Neuronal stem cell (in vitro differentiated cells): ENCODE results near the gene BRD1.

Source experiments
- DNase-seq: peaks from one replicate; pipeline ENCODE4 v3.0.0-alpha.2; 2013; ENCODE audit warnings: low spot score
- H2AFZ ChIP-seq: one replicate; pipeline ENCODE4 v1.6.1; 2013; ENCODE audit warnings: mild to moderate bottlenecking, low read length, inconsistent platforms
- H2AK5ac ChIP-seq: 2 replicates; pipeline ENCODE4 v1.6.1; 2013; ENCODE audit warnings: low read depth, mild to moderate bottlenecking, inconsistent platforms, low read length, moderate library complexity, mixed read lengths
- H2BK120ac ChIP-seq: 2 replicates; pipeline ENCODE4 v1.6.1; 2013; ENCODE audit warnings: low read depth, mild to moderate bottlenecking, inconsistent platforms, low read length, moderate library complexity, mixed read lengths
- H2BK12ac ChIP-seq: one replicate; pipeline ENCODE4 v1.6.1; 2013; ENCODE audit warnings: low read length, inconsistent platforms
- H2BK15ac ChIP-seq: 2 replicates; pipeline ENCODE4 v1.6.1; 2013; ENCODE audit warnings: mild to moderate bottlenecking, low read length, inconsistent platforms, mixed read lengths
- H2BK5ac ChIP-seq: one replicate; pipeline ENCODE4 v1.6.1; 2013; ENCODE audit warnings: inconsistent platforms, mild to moderate bottlenecking, low read length, moderate library complexity
- H3K14ac ChIP-seq: one replicate; pipeline ENCODE4 v1.6.1; 2013; ENCODE audit warnings: low read length, inconsistent platforms
- H3K18ac ChIP-seq: 2 replicates; pipeline ENCODE4 v1.6.1; 2013; ENCODE audit warnings: low read length, inconsistent platforms
- H3K23ac ChIP-seq: 2 replicates; pipeline ENCODE4 v1.6.1; 2013; ENCODE audit warnings: low read depth, mild to moderate bottlenecking, mixed read lengths, low read length, inconsistent platforms; ENCODE audit not compliant: poor library complexity
- H3K27ac ChIP-seq: replicated peaks from 3 replicates; pipeline ENCODE4 v1.5.1; 2013; ENCODE audit warnings: low read length, inconsistent platforms
- H3K27me3 ChIP-seq, 3 experiments: 2 replicates each; pipeline ENCODE4 v1.6.1; 2013; ENCODE audit warnings: low read length in 3 of 3, mild to moderate bottlenecking in 2 of 3, inconsistent platforms in 1 of 3, low read depth in 1 of 3, mixed read lengths in 1 of 3, moderate library complexity in 1 of 3; ENCODE audit not compliant: control insufficient read depth in 3 of 3, insufficient read depth in 3 of 3
- H3K36me3 ChIP-seq, 2 donors: replicated peaks in 1 of 2; 2 replicates each; pipeline ENCODE4 v1.6.1; 2013; ENCODE audit warnings: low read length in 2 of 2; ENCODE audit not compliant: control insufficient read depth in 2 of 2, insufficient read depth in 2 of 2
- H3K4ac ChIP-seq: 2 replicates; pipeline ENCODE4 v1.6.1; 2013; ENCODE audit warnings: inconsistent platforms, mild to moderate bottlenecking, low read length, moderate library complexity
- H3K4me1 ChIP-seq, 2 donors: 1 replicate in 1 of 2; 2 replicates in 1 of 2; pipeline ENCODE4 v1.6.1; 2013; ENCODE audit warnings: low read length in 2 of 2, low read depth in 1 of 2; ENCODE audit not compliant: control insufficient read depth in 2 of 2, insufficient read depth in 1 of 2
- H3K4me2 ChIP-seq: one replicate; pipeline ENCODE4 v1.6.1; 2013; ENCODE audit warnings: mild to moderate bottlenecking, low read length, inconsistent platforms; ENCODE audit not compliant: insufficient read depth, poor library complexity, severe bottlenecking
- H3K4me3 ChIP-seq, 2 donors: 2 replicates each; pipeline ENCODE4 v1.5.1; 2013; ENCODE audit warnings: low read length in 2 of 2, mild to moderate bottlenecking in 2 of 2, inconsistent platforms in 1 of 2, moderate library complexity in 1 of 2
- H3K79me1 ChIP-seq: one replicate; pipeline ENCODE4 v1.6.1; 2013; ENCODE audit warnings: low read depth, mild to moderate bottlenecking, inconsistent platforms, low read length, moderate library complexity
- H3K9ac ChIP-seq: one replicate; pipeline ENCODE4 v1.6.1; 2013; ENCODE audit warnings: mild to moderate bottlenecking, low read depth, low read length, inconsistent platforms; ENCODE audit not compliant: poor library complexity
- H3K9me3 ChIP-seq, 2 donors: replicated peaks in 1 of 2; 2 replicates each; pipeline versions ENCODE3 to v1.6.1; 2013; ENCODE audit warnings: low read length in 2 of 2, mild to moderate bottlenecking in 2 of 2, inconsistent platforms in 1 of 2, low read depth in 1 of 2, mixed read lengths in 1 of 2, moderate library complexity in 1 of 2; ENCODE audit not compliant: control insufficient read depth in 2 of 2, insufficient read depth in 1 of 2
- H4K8ac ChIP-seq: one replicate; pipeline ENCODE4 v1.6.1; 2013; ENCODE audit warnings: low read depth, mild to moderate bottlenecking, inconsistent platforms, low read length, moderate library complexity
- H4K91ac ChIP-seq: one replicate; pipeline ENCODE4 v1.6.1; 2013; ENCODE audit warnings: low read length, low read depth, mild to moderate bottlenecking, inconsistent platforms; ENCODE audit not compliant: poor library complexity
- WGBS, 2 donors: extraction: QIAGEN DNeasy Blood & Tissue Kit; methylation state at CpG; one replicate each; pipeline ENCODE4 v1.1.7; 2013; ENCODE audit warnings: missing lambda C conversion rate in 2 of 2, mixed read lengths in 1 of 2; ENCODE audit not compliant: insufficient read length in 2 of 2, insufficient replicate concordance in 1 of 2; ENCODE audit errors: extremely low coverage in 2 of 2; 5-methylcytosine and 5-hydroxymethylcytosine counted together

Gene BRD1

DNA sequence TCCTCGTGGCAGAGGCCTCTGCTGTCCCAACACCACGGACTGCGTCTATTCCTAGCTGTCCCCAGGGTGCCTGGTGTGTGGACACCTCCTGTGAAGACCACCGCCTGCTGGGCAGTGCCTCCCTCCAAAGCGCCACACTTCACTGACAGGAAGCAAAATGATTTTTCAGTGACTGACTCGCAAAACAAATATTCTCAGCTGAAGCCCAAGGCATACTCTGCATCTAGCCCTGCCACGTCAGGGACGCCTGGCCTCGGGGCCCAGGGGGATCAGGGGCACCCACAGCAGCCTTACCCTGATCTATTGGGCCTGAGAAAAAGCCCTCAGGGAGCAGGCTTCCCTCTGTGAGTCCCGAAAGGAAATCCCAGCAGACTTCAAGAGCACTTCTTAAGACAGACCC lies 2.2 kb downstream of the BRD1 start:
- Histone ChIP-seq H2BK12ac (no peak overlapping the region), H4K8ac (no peak overlapping the region), H3K4me1 (peaks cover 9 to 11% of the 10 kb centered on the region in 2 donors), H3K4me2 (no peak overlapping the region), H3K27me3 (no peaks in the 10 kb centered on the region), H3K9ac (no peak overlapping the region), H3K9me3 (peaks cover 2 to 13% of the 10 kb centered on the region in 2 donors), H3K27ac (no peak overlapping the region), H4K91ac (no peak overlapping the region), H3K79me1 (peaks cover 26% of the 10 kb centered on the region), H2AFZ (no peak overlapping the region), H2BK5ac (no peak overlapping the region), H3K14ac (no peak overlapping the region), H3K18ac (no peak overlapping the region), H2BK15ac (no peak overlapping the region), H2AK5ac (no peak overlapping the region), H3K36me3 (peaks cover 38 to 55% of the 10 kb centered on the region in 2 donors), H3K4me3 (peak overlapping the region in 1 of 2 donors; percentile 63), H3K4ac (no peak overlapping the region), H3K23ac (no peak overlapping the region), H2BK120ac (no peak overlapping the region)
- no CpG with 5 or more reads among the region's 10 CpGs for WGBS, 2 donors
- no peak for DNase-seq

DNA sequence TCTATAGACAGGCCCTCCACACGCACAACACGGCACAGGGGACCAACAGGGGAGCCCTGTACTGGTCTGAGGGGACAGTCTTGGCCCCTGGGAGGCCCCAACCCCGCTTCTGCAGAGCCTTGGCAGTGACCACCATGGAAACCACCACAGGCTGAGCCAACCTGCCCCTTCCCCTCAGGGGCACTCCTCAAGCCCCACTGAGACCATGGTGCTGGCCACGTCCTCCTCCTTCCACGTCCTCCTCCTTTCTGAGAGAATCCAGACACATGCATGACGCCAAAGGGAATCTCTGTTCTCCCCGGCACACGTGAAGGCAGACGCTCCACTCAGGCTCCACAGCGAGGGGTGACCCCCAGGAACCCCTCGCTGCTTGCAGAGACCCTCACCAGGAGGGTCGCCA lies 2.7 kb downstream of the BRD1 start:
- Histone ChIP-seq H3K9me3 (peaks cover 2 to 13% of the 10 kb centered on the region in 2 donors), H3K23ac (no peak overlapping the region), H3K27me3 (no peaks in the 10 kb centered on the region), H3K27ac (no peak overlapping the region), H2AK5ac (no peak overlapping the region), H3K9ac (no peak overlapping the region), H3K4me1 (peaks cover 9 to 11% of the 10 kb centered on the region in 2 donors), H3K4ac (no peak overlapping the region), H3K79me1 (peaks cover 28% of the 10 kb centered on the region), H2BK12ac (no peak overlapping the region), H2AFZ (no peak overlapping the region), H2BK5ac (no peak overlapping the region), H4K91ac (no peak overlapping the region), H3K18ac (no peak overlapping the region), H3K4me3 (peak overlapping the region in 1 of 2 donors; percentile 32), H3K4me2 (no peak overlapping the region), H3K14ac (no peak overlapping the region), H2BK15ac (no peak overlapping the region), H2BK120ac (no peak overlapping the region), H4K8ac (no peak overlapping the region), H3K36me3 (peaks cover 42 to 60% of the 10 kb centered on the region in 2 donors)
- DNase-seq: no peak
- WGBS, 2 donors: no CpG with 5 or more reads among the region's 12 CpGs

DNA sequence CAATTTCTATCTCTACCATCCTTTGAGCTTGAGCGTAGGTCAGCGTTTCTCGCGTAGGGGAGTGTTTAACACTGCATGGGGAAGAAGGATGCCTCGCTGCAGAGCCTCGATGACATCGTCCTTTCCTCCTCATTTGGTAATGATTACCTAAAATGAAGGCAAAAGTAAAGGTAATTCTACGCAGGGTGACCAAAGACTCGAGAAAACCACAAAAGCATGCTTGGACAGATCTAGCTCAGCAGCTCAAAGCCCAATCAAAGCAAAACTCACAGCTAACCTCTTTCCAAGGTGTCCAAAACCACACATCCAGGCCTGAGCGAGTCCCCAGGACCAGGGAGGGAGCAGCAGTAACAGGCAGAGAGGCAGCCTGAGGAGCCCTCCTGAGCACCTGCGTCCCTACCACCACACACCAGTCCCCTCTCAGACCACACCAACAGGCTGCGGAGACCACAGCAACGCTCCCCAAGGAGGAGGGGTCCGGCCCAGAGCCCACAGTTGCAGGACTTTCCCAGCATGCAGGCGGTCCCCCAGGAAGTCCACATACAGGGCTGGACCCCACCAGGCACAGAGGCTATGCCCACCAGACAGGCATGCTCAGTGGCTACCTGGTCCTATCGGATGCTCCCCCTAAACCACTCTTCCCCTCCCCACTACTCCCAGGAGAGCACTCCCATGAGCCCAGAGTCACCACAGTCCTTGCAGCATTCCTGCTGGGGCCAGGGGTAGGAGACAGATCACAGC lies 3.3 kb downstream of the BRD1 start:
- H3K4me2 ChIP-seq: no peak overlapping the region
- H2BK12ac ChIP-seq: no peak overlapping the region

DNA sequence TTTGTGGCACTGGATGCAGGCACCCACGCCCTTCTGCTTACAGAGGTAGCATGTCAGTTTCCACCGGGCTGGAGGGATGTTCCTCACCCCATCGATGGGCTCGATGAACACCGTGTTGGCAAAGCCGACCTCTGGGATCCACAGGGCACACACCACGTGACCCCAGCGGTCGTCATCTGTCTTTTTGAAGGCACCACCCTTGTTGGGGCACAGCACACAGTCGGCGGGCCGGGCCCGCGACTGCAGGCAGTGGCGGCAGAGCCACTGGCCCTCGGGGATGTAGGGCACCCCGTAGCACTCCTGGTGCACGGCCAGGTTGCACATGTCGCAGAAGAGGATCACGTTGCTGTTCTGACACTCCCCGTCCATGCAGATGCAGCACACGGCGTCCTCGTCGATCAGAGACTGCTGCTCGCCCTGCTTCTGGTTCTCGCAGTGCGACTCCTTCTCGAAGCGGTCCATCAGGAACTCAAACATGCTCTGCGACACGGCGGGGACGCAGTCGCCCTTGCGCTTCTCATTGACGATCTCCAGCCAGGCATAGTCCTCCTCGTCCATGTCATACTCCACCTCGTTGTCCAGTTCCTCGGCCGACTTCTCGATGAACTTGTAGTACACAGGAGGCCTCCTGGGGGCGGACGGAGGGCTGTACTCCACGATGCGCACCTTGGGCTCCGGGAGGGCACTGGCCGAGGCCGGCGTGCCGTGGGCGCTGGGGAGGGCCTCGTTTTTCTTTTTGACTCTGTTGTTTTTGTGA lies 4.2 kb downstream of the BRD1 start:
- H3K4ac ChIP-seq: no peak overlapping the region
- H2AFZ ChIP-seq: no peak overlapping the region
- peaks cover 2 to 4% of the 10 kb centered on the region in 2 donors for H3K9me3 ChIP-seq
- no peak overlapping the region for H2BK15ac ChIP-seq
- H3K36me3 ChIP-seq: peaks cover 42 to 73% of the 10 kb centered on the region in 2 donors
- no peak overlapping the region for H2BK5ac ChIP-seq
- H3K18ac ChIP-seq: no peak overlapping the region
- peak overlapping the region in 1 of 2 donors; percentile 9 for H3K4me3 ChIP-seq
- no peak overlapping the region for H2AK5ac ChIP-seq
- no peak overlapping the region for H3K4me2 ChIP-seq
- H3K79me1 ChIP-seq: peaks cover 28% of the 10 kb centered on the region
- peak overlapping the region; percentile 22 for H2BK12ac ChIP-seq
- no peak overlapping the region for H2BK120ac ChIP-seq
- no peak overlapping the region for H3K27ac ChIP-seq
- H3K9ac ChIP-seq: peak overlapping the region; percentile 60
- H4K8ac ChIP-seq: no peak overlapping the region
- peak overlapping the region; percentile 21 for H3K14ac ChIP-seq
- DNase-seq: no peak
- H4K91ac ChIP-seq: no peak overlapping the region
- peaks cover 9 to 11% of the 10 kb centered on the region in 2 donors for H3K4me1 ChIP-seq
- peak overlapping the region; percentile 31 for H3K23ac ChIP-seq
- no CpG with 5 or more reads among the region's 53 CpGs for WGBS, 2 donors
- no peaks in the 10 kb centered on the region for H3K27me3 ChIP-seq

More for the DNA sequence above, 3.3 kb downstream of the BRD1 start:
- H3K4ac ChIP-seq: no peak overlapping the region
- H3K14ac ChIP-seq: no peak overlapping the region
- no peak overlapping the region for H2AK5ac ChIP-seq
- H3K27ac ChIP-seq: no peak overlapping the region
- DNase-seq: no peak
- no peak overlapping the region for H3K9ac ChIP-seq
- H3K4me3 ChIP-seq: peak overlapping the region in 1 of 2 donors; percentile 32
- no peak overlapping the region for H2BK120ac ChIP-seq
- peaks cover 28% of the 10 kb centered on the region for H3K79me1 ChIP-seq
- WGBS, 2 donors: no CpG with 5 or more reads among the region's 16 CpGs
- peaks cover 42 to 65% of the 10 kb centered on the region in 2 donors for H3K36me3 ChIP-seq
- no peak overlapping the region for H2AFZ ChIP-seq
- peaks cover 9 to 11% of the 10 kb centered on the region in 2 donors for H3K4me1 ChIP-seq
- H3K27me3 ChIP-seq: no peaks in the 10 kb centered on the region
- H2BK15ac ChIP-seq: no peak overlapping the region
- peaks cover 2 to 10% of the 10 kb centered on the region in 2 donors for H3K9me3 ChIP-seq
- H3K18ac ChIP-seq: no peak overlapping the region
- H4K8ac ChIP-seq: no peak overlapping the region
- no peak overlapping the region for H3K23ac ChIP-seq
- H2BK5ac ChIP-seq: no peak overlapping the region
- no peak overlapping the region for H4K91ac ChIP-seq
